ENCODE measurements around the gene YIPF3.

GRCh38 chr6:43464337-43464736 is 52.4 kb downstream of the YIPF3 start:
- TF ChIP-seq POLR2AphosphoS5 (IDR thresholded peaks at IDR 0.05; ENCODE audit: low read depth) (no peak), GABPA (IDR thresholded peaks at IDR 0.05; ENCODE audit: low read depth) (no peak), CTCF (IDR thresholded peaks at IDR 0.05; ENCODE audit: insufficient read depth, low read length) (no peak)

Data from HL-60 (cell line).